Naive B cell (primary cell): ENCODE measurements around the gene KSR1. TPM values are rescaled to one million over a fixed set of nuclear protein-coding genes. Genes with fewer than 3 reads are reported as not detected.

ENCODE experiments used
- ATAC-seq, 2 donors: fragments of 150-1000 bp; cut with Tn5 transposase; 2 replicates each; pipeline ENCODE4 v1.10.0; 2021; ENCODE audit warnings: low read depth in 2 of 2, mild to moderate bottlenecking in 2 of 2, moderate library complexity in 2 of 2
- DNase-seq: peaks from one replicate; pipeline ENCODE4 v3.0.0; 2022
- H3K27ac Mint-ChIP-seq, 6 donors: one replicate each; pipeline ENCODE4 v1.8.0; 2020 to 2022; ENCODE audit warnings: mild to moderate bottlenecking in 6 of 6, mixed read lengths in 6 of 6, moderate library complexity in 5 of 6, inconsistent platforms in 2 of 6
- H3K27me3 Mint-ChIP-seq, 3 donors: one replicate each; pipeline ENCODE4 v1.8.0; 2021 to 2022; ENCODE audit warnings: mixed read lengths in 3 of 3, mild to moderate bottlenecking in 1 of 3
- H3K36me3 Mint-ChIP-seq, 2 donors: one replicate each; pipeline ENCODE4 v1.8.0; 2020 to 2022; ENCODE audit warnings: mixed read lengths in 2 of 2, inconsistent platforms in 1 of 2, mild to moderate bottlenecking in 1 of 2
- H3K4me1 Mint-ChIP-seq, 3 donors: one replicate each; pipeline ENCODE4 v1.8.0; 2020 to 2022; ENCODE audit warnings: mixed read lengths in 3 of 3, inconsistent platforms in 1 of 3, mild to moderate bottlenecking in 1 of 3, moderate library complexity in 1 of 3
- H3K4me3 Mint-ChIP-seq, 8 donors: one replicate each; pipeline ENCODE4 v1.8.0; 2020 to 2022; ENCODE audit warnings: mild to moderate bottlenecking in 8 of 8, mixed read lengths in 8 of 8, moderate library complexity in 8 of 8, inconsistent platforms in 2 of 8
- H3K9me3 Mint-ChIP-seq, 7 donors: one replicate each; pipeline ENCODE4 v1.8.0; 2020 to 2022; ENCODE audit warnings: mixed read lengths in 7 of 7, mild to moderate bottlenecking in 5 of 7, inconsistent platforms in 2 of 7, moderate library complexity in 1 of 7
- polyA plus RNA-seq, 6 donors: library from polyadenylated mRNA; unstranded; fragments of 300-500 nt; fragmentation: Illumina TruSeq; gene quantifications; one replicate each; pipeline ENCODE4 v1.2.3, GENCODE V29; 2021; ENCODE audit warnings: low read depth in 6 of 6

The KSR1 gene
- polyA plus RNA-seq, 6 donors from 2014 or later = 0.38 to 4.4 (median 2.3) TPM

DNA sequence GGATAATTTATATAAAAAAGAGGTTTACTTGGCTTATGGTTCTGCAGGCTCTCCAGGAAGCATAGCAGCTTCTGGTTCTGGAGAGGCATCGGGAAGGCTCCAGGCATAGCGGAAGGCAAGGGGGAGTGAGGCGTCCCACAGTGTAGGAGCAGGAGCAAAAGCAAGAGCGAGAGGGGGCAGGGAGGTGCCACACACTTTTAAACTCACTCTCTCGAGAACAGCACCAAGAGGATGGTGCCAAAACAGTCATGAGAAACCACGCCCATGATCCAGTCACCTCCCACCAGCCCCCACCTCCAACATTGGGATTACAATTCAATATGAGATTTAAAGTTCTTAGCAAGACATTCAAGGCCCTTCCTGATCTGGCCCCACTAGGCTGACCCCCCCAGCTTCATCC, 124.8 kb downstream of the KSR1 start:
- Mint-ChIP-seq H3K9me3 (no peaks in the 10 kb centered on the region), H3K4me1 (peaks cover 0 to 6% (median 5%) of the 10 kb centered on the region in 3 donors), H3K4me3 (no peak overlapping the region), H3K27ac (peak overlapping the region in 3 of 6 donors; percentile 3 to 85 (median 49)), H3K36me3 (peaks cover 0 to 6% of the 10 kb centered on the region in 2 donors), H3K27me3 (no peaks in the 10 kb centered on the region)
- DNase-seq = no peak
- ATAC-seq = no peak

DNA sequence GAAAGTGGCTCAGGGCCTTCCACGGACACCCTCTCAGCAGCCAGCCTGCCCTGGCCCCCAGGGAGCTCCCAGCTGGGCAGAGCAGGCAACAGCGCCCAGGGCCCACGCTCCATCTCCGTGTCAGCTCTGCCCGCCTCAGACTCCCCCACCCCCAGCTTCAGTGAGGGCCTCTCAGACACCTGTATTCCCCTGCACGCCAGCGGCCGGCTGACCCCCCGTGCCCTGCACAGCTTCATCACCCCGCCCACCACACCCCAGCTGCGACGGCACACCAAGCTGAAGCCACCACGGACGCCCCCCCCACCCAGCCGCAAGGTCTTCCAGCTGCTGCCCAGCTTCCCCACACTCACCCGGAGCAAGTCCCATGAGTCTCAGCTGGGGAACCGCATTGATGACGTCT, 126.4 kb downstream of the KSR1 start:
- H3K9me3 Mint-ChIP-seq = no peaks in the 10 kb centered on the region
- no peak overlapping the region for H3K4me3 Mint-ChIP-seq
- peaks cover 0 to 6% (median 5%) of the 10 kb centered on the region in 3 donors for H3K4me1 Mint-ChIP-seq
- DNase-seq = no peak
- H3K27me3 Mint-ChIP-seq = no peaks in the 10 kb centered on the region
- no peak for ATAC-seq
- peaks cover 0 to 6% of the 10 kb centered on the region in 2 donors for H3K36me3 Mint-ChIP-seq
- no peak overlapping the region for H3K27ac Mint-ChIP-seq

DNA sequence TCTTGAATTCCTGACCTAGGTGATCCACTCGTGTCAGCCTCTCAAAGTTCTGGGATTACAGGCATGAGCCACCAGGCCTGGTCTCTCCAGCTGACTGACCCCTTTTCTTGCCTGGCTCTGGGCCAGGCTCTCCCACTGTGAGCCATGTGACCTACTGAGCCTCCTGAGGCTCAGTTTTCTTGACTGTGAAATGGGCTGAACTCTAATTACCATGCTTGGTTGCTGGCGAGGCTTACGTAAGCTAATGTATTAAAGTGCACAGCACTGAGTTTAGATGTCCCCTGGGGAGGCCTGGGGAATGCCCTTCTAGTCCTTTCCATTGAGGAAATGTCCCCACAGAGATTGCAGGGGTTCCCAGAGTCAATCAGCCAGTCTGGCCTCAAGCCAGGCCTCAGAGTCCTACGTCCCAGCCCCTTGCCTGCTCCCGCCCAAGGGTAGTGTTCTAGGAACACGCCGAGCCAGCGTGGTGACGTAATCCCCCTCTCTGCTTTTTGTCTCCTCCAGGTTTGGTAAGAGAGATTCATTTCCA, 129.0 kb downstream of the KSR1 start:
- ATAC-seq (peak in 1 of 2 donors; percentile 50), DNase-seq (no peak)
- peaks cover 0 to 5% (median 4%) of the 10 kb centered on the region in 3 donors for H3K4me1 Mint-ChIP-seq
- no peaks in the 10 kb centered on the region for H3K9me3 Mint-ChIP-seq
- H3K36me3 Mint-ChIP-seq = peaks cover 0 to 6% of the 10 kb centered on the region in 2 donors
- H3K4me3 Mint-ChIP-seq = peak overlapping the region in 1 of 8 donors; percentile 26
- no peaks in the 10 kb centered on the region for H3K27me3 Mint-ChIP-seq
- H3K27ac Mint-ChIP-seq = peak overlapping the region in 1 of 6 donors; percentile 92

DNA sequence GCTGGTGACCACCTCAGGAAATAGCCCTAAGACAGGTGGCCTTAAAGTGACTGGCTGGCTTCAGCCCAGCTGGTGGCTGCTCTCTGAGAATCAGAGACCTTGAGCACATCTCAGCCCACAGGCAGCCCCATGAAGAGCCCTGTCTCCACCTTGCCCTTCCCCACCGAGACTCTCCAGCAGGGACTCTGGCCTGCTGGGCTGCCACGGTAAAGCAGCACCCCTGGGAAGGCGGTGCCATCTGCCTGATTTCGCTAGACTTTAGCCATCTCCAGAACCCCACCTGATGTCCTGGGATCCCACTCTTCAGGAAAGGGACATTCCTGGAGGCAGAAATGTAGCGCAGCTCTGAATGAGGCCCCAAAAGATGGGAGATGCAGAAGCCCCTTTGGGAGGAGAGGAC, 129.5 kb downstream of the KSR1 start:
- Mint-ChIP-seq H3K27ac (peak overlapping the region in 1 of 6 donors; percentile 42), H3K4me3 (no peak overlapping the region), H3K27me3 (no peaks in the 10 kb centered on the region), H3K9me3 (no peaks in the 10 kb centered on the region), H3K36me3 (peaks cover 0 to 6% of the 10 kb centered on the region in 2 donors), H3K4me1 (peaks cover 0 to 5% (median 4%) of the 10 kb centered on the region in 3 donors)
- DNase-seq = no peak
- no peak for ATAC-seq

DNA sequence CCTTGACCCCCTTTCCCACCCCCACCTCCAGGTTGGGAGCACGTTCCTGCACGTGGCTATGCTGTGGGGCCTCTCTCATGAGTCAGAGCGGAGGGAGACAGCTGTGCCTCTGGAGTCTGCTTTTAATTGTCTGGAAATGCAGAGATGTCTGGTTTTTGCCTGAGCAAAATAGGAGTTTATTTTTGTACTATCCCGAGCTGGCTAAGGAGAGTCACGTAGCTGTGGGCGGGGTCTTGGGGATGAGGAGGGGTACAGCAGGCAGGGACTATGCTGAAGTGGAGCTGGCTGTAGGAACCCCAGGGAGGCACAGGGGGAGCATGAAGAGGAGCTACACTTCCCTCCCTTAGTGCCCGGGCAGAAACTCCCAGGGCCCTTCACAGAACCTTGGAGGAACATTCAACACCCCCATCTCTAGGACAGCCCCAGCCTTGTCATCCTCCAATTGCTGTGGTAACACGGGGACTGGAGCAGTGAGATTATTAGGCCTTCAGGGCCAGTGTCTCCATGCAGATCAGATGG, 130.0 kb downstream of the KSR1 start:
- no peaks in the 10 kb centered on the region for H3K9me3 Mint-ChIP-seq
- H3K4me1 Mint-ChIP-seq = peaks cover 0 to 4% (median 3%) of the 10 kb centered on the region in 3 donors
- H3K27ac Mint-ChIP-seq = peak overlapping the region in 2 of 6 donors; percentile 28 to 74
- H3K36me3 Mint-ChIP-seq = peaks cover 0 to 11% of the 10 kb centered on the region in 2 donors
- no peak for DNase-seq
- no peaks in the 10 kb centered on the region for H3K27me3 Mint-ChIP-seq
- no peak overlapping the region for H3K4me3 Mint-ChIP-seq
- no peak for ATAC-seq

DNA sequence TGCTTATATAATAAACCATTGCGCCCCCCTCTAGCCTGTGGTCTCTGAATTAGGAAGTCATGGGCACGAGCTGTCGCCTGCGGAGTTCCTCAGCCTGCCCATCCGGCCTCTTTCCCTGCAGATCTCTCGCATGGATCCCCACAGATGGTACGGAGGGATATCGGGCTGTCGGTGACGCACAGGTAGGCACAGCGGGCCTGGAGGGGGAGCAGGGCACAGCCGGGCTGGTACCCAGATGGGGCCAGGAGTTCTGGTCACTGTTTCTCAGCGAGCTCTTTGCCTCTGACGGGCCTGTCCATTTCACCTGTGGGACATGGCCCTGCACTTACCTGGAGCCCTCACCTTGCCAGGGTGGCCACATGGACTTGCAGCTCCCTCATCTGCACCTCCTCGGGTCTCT, 132.1 kb downstream of the KSR1 start:
- H3K4me1 Mint-ChIP-seq = no peaks in the 10 kb centered on the region
- ATAC-seq (no peak), DNase-seq (no peak)
- H3K27me3 Mint-ChIP-seq = no peaks in the 10 kb centered on the region
- no peak overlapping the region for H3K27ac Mint-ChIP-seq
- H3K36me3 Mint-ChIP-seq = peaks cover 0 to 17% of the 10 kb centered on the region in 2 donors
- no peaks in the 10 kb centered on the region for H3K9me3 Mint-ChIP-seq
- no peak overlapping the region for H3K4me3 Mint-ChIP-seq

DNA sequence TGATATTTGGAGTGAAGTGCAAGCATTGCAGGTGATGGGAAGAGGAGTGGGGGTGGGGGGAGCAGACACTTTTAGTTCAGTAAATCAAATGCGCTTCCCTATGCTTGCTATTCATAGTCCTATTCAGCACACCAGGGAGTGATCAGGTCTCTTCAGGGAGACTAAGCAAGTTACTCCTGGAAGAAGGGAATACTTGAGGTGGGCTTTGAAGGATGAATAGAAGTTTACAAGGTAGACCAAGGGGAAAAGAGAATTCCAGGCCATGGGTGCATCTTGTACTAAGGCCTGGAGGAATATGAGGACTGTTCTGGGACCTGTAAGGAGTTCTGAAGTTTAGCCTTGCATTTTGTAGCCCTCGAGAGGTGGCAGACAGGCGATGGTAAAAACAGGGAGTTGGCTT, 134.6 kb downstream of the KSR1 start:
- Mint-ChIP-seq H3K36me3 (peaks cover 9 to 12% of the 10 kb centered on the region in 2 donors), H3K9me3 (no peaks in the 10 kb centered on the region), H3K27me3 (no peaks in the 10 kb centered on the region), H3K4me1 (no peaks in the 10 kb centered on the region), H3K4me3 (no peak overlapping the region), H3K27ac (no peak overlapping the region)
- no peak for ATAC-seq
- DNase-seq = no peak

DNA sequence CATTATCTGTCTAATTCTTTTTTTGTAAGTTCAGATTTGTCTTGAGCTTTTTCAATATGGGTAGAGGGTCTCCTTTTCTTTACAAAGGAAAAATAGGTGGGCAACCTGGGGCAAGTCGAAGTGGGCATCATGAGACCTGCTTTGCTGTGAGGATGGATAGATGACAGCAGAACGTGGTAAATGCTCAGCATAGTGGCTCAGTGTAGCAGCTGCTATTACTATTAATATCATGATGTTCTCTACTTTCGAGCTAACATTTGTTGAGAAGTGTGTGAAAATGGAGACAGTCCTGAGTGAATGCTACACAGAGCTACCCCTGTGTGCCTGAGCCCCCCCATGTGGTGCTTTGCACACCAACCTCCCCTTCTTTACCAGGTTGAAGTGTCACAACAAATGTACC, 135.7 kb downstream of the KSR1 start:
- peaks cover 12 to 15% of the 10 kb centered on the region in 2 donors for H3K36me3 Mint-ChIP-seq
- no peak overlapping the region for H3K4me3 Mint-ChIP-seq
- no peaks in the 10 kb centered on the region for H3K4me1 Mint-ChIP-seq
- ATAC-seq = no peak
- no peak overlapping the region for H3K27ac Mint-ChIP-seq
- no peaks in the 10 kb centered on the region for H3K27me3 Mint-ChIP-seq
- no peak for DNase-seq
- no peaks in the 10 kb centered on the region for H3K9me3 Mint-ChIP-seq

DNA sequence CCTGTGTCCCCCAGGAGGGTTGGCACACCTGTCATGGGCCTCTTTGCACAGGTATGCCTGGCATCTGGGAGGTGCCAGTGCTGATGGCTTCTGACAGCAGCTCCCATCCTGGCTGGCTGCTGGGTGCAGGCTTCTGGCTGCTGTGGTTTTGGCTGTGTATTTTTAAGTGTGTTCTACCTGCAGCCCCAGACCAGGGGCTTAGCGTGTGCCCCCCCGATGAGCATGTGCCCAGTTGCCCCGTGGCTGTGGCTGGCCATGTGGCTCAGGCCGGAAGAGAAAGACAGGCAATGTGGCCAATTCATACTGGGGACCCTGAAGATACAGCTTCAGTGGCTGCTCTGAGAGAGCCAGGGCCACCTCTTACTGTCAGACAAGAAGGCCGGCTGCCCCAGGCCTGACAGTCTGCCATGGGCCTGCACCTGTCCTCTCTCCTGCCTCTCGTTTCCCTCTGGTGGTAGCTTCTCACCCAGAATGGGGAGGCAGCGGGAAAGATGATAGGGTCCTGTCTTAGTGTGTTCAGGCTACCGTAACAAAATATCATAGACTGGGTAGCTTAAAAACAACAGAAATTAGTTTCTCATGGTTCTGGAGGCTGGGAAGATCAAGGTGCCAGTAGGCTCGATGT, 137.1 kb downstream of the KSR1 start:
- Mint-ChIP-seq H3K27me3 (no peaks in the 10 kb centered on the region), H3K9me3 (no peaks in the 10 kb centered on the region), H3K36me3 (peaks cover 12 to 16% of the 10 kb centered on the region in 2 donors), H3K27ac (no peak overlapping the region), H3K4me1 (no peaks in the 10 kb centered on the region), H3K4me3 (no peak overlapping the region)
- DNase-seq (no peak), ATAC-seq (no peak)

DNA sequence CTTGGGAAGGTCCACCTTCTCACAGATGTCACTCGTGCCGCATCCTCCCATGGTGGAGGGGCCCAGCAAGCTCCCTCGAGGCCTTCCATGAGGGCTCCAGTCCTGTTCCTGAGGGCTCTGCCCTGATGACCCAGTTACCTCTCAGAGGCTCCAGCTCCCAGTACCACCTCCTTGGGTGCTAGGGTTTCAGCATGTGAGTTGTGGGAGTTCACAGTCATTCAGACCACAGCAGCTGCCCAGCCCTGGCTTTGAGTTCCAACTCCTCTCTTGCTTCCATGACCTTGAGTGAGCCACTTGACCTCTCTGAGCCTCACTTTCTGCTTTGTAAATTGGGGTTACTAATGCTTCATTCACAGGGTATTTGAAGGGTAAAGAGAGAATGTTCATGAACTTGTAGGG, 137.6 kb downstream of the KSR1 start:
- Mint-ChIP-seq H3K27me3 (no peaks in the 10 kb centered on the region), H3K9me3 (no peaks in the 10 kb centered on the region), H3K36me3 (peaks cover 12 to 16% of the 10 kb centered on the region in 2 donors), H3K4me3 (no peak overlapping the region), H3K4me1 (no peaks in the 10 kb centered on the region), H3K27ac (no peak overlapping the region)
- ATAC-seq = no peak
- DNase-seq = no peak

DNA sequence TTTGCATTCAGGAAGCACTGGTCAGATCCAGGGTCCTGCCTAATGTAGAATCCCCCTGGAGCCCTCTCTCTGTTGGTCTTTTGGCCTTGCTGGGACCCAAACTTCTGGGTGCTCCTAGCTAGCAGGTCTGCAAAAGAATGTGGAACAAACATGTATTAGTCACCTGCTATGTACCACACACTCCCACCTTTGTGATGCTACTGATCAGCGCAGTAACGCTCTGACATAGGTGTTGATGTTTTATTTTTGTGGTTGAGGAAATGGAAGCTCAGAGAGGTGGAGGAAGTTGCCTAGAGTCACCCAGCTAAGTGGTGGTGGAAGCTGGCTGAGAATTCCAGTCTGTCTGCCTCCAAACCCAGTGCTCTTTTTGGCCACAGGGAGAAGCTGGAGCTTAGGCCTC, 139.0 kb downstream of the KSR1 start:
- Mint-ChIP-seq H3K9me3 (no peaks in the 10 kb centered on the region), H3K27ac (peak overlapping the region in 1 of 6 donors; percentile 92), H3K4me3 (no peak overlapping the region), H3K4me1 (peaks cover 0 to 3% (median 0%) of the 10 kb centered on the region in 3 donors), H3K27me3 (no peaks in the 10 kb centered on the region), H3K36me3 (peaks cover 12 to 16% of the 10 kb centered on the region in 2 donors)
- no peak for DNase-seq
- no peak for ATAC-seq

DNA sequence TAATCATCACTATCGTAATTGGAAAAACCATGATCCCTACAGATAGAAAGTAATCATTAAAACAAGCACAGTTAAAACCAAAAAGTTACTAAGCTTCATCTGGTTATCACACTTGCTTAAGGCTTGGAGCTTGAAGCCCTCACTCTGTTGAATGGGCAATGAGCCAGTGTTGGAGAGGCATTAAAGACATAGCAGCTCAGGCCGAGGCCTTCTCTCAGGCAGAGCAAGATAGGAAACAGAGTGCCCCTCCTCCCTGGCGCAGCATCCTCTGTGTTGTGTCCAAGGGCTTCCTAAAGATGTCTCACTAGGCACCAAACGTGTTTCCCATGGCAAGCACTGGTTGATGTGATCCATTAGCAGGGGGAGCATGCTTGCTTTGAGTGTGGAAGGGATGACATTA, 139.8 kb downstream of the KSR1 start:
- Mint-ChIP-seq H3K9me3 (no peaks in the 10 kb centered on the region), H3K27me3 (no peaks in the 10 kb centered on the region), H3K4me3 (no peak overlapping the region), H3K36me3 (peaks cover 9 to 16% of the 10 kb centered on the region in 2 donors), H3K4me1 (peaks cover 0 to 3% (median 0%) of the 10 kb centered on the region in 3 donors), H3K27ac (no peak overlapping the region)
- DNase-seq = no peak
- no peak for ATAC-seq

DNA sequence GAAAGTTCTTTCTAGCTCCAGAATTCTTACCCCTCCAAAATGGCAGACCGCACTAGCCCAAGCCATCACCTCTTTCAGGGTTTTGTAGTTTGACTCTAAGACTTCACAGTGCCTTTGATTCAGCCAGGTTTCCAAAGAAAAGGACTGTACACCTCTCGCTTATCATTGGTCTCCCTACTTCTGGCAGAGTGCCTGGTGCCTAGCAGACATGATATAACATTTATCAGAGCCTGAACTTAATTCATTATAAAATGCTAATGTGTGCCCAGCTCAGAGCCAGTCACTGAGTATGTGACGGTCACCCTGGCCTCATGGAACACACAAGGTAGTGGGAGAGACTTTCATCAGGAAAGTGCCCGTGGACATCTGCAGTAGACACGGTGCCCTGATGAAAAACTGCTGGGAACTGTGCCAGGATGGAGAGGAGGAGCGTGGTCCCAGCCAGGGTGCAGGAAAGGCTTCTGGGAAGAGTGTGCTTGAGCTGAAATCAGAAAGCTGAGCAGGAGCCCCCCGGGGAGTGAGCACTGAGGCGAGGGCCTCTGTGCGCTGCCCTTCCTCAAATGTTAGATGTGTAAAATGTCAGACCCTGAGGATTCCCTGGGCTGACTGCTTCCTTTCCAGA, 140.4 kb downstream of the KSR1 start:
- H3K4me1 Mint-ChIP-seq = peaks cover 0 to 4% (median 3%) of the 10 kb centered on the region in 3 donors
- no peaks in the 10 kb centered on the region for H3K27me3 Mint-ChIP-seq
- ATAC-seq = no peak
- peak overlapping the region in 3 of 6 donors; percentile 16 to 50 (median 39) for H3K27ac Mint-ChIP-seq
- peaks cover 5 to 16% of the 10 kb centered on the region in 2 donors for H3K36me3 Mint-ChIP-seq
- no peak for DNase-seq
- no peaks in the 10 kb centered on the region for H3K9me3 Mint-ChIP-seq
- H3K4me3 Mint-ChIP-seq = no peak overlapping the region

DNA sequence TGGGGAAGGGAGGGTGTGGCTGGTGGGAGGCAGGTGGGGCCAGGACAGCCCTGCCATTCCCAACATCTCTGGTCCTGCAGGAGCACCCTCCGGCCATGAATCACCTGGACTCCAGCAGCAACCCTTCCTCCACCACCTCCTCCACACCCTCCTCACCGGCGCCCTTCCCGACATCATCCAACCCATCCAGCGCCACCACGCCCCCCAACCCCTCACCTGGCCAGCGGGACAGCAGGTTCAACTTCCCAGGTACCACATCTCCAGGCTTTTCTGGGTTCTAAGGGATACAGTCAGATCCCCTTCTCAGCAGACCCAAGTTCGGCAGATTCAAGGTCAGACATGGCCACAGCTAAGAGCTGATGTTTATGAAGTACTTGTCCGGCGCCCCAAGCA, 140.9 kb downstream of the KSR1 start:
- no peaks in the 10 kb centered on the region for H3K9me3 Mint-ChIP-seq
- H3K27me3 Mint-ChIP-seq = no peaks in the 10 kb centered on the region
- peaks cover 5 to 16% of the 10 kb centered on the region in 2 donors for H3K36me3 Mint-ChIP-seq
- peaks cover 0 to 5% (median 3%) of the 10 kb centered on the region in 3 donors for H3K4me1 Mint-ChIP-seq
- H3K4me3 Mint-ChIP-seq = no peak overlapping the region
- ATAC-seq (no peak), DNase-seq (no peak)
- peak overlapping the region in 1 of 6 donors; percentile 67 for H3K27ac Mint-ChIP-seq
